ENCODE data around the gene PCED1B. TPM values are rescaled to one million over a fixed set of nuclear protein-coding genes. Genes with fewer than 3 reads are reported as not detected.

PCED1B gene
- total RNA-seq, 1 experiment from 2014 or later: 2.5 TPM

DNA sequence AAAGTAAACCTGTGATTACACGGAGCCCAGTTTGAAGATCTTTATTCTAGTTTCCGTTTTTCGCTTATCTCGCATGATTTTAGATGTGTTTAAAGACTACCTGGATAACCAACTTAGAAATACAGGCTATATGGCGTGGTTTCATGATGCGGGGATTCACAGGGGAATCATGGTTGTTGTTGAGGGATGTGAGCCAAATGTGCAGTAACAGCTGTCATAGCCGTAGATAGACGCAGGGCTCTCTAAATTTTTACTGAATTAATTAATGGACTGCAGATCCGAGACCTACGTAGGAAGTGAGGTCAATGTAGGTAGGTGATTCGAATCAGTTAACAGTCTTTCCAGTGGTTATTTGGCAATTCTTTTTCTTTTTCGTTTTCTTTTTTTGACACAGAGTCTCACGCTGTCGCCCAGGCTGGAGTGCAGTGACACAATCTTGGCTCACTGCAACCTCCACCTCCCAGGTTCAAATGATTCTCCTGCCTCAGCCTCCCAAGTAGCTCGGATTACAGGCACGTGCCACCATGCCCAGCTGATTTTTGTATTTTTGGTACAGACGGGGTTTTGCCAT is 145.2 kb downstream of the PCED1B start:
- no peak for DNase-seq (ENCODE audit: extremely low read depth, low read depth)

DNA sequence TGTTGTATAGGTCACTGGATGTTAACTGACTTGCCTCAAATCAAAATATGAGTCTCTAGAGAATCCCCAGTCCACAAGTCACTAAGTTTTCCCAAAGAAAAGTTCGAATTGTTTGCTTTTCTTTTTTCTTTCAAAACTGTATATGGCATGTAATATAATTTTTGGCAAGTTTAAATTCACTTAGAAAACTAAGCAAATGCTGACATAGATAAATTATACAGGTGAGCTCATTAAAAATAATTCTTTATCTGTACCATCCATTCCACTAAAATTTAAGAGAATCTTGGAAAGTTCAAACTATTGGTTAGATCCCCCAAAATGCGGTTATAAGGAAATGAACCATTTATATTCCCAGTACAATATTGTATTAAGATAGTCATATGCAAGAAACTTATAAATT is 145.9 kb downstream of the PCED1B start:
- DNase-seq (ENCODE audit: extremely low read depth, low read depth): no peak

DNA sequence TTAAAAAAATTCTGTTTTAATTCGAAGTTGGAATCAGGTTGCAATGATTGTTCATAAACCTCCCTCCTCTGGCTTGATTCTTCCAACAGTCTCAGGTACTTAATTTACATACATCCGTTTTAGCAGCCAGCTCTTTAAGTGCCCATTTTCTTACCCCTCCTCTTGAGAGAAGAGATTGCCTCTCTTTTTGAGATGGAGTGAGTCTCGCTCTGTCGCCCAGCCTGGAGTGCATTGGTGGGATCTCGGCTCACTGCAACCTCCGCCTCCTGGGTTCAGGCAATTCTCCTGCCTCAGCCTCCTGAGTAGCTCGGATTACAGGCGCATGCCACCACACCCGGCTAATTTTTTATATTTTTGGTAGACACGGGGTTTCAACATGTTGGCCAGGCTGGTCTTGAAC is 146.8 kb downstream of the PCED1B start:
- DNase-seq (ENCODE audit: extremely low read depth, low read depth): no peak

DNA sequence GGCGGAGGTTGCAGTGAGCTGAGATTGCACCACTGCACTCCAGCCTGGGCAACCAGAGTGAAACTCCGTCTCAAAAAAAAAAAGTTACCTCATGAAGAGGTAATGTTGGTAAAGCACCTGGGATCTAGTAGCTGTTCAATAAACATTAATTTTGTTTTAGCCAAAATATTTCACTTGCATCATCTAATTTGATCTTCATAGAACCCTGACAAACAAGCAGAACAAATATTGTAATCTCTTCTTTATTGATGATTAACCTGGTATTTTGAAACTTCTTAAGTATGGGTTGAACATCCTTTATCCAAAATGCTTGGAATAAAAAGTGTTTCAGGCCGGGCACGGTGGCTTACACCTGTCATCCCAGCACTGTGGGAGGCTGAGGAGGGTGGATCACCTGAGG is 149.4 kb downstream of the PCED1B start:
- DNase-seq (ENCODE audit: extremely low read depth, low read depth): no peak

DNA sequence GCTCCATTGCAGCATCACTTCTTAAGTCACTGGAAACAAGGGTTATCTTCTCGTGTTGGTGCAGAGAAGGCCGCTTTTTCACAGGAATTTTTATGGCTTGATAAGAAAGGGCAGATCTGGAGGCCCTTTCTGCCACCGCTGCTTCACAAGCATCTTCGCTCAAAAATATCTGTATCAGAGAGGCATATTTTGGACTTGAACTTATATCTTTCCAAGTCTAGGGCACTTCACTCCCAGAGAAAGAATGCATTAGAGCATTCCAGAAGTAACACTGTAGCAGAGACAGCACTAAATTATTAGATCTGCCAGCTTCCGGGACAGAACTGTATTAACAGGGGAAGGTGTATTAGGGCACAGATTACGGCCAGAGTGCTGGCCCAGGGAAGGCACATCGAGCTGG is 152.0 kb downstream of the PCED1B start:
- no peak for DNase-seq (ENCODE audit: extremely low read depth, low read depth)

DNA sequence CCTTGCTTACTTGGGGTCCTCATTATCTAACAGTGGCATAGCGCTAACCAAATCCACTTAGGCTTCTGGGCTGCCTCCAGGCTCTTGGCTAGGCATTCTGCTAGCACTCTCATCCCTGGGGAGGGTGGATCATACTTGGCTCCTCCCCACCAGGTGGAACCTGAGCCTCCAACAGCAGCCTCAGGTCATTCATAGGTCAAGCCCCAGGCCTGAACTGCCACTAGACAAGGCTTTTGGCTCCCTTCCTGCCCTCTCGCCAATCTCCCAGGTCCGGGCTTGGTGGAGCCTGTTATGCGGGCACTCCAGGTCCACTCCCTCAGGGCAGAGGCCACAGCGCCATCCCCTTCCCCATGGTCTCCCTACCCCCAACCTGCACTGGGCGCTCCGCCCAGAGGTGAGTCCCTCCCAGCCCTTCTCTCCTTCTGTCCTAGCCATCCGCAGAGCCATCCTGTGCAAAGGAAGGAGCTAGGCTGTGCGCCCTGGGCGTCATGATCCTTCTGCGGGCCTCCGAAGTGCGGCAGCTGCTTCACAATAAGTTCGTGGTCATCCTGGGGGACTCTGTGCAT is 155.2 kb downstream of the PCED1B start:
- no peak for DNase-seq (ENCODE audit: extremely low read depth, low read depth)

DNA sequence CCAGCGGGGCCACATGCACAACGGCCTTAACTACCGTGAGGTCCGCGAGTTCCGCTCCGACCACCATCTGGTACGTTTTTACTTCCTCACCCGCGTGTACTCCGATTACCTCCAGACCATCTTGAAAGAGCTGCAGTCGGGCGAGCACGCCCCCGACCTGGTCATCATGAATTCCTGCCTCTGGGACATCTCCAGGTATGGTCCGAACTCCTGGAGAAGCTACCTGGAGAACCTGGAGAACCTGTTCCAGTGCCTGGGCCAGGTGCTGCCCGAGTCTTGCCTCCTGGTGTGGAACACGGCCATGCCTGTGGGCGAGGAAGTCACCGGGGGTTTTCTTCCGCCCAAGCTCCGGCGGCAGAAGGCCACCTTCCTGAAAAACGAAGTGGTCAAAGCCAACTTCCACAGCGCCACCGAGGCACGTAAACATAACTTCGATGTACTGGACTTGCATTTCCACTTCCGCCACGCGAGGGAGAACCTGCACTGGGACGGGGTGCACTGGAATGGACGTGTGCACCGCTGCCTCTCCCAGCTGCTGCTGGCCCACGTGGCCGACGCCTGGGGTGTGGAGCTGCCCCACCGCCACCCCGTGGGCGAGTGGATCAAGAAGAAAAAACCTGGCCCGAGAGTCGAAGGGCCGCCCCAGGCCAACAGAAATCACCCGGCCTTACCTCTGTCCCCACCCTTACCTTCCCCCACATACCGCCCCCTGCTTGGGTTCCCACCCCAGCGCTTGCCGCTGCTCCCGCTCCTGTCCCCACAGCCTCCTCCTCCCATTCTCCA is 156.0 kb downstream of the PCED1B start:
- DNase-seq (ENCODE audit: extremely low read depth, low read depth): no peak

DNA sequence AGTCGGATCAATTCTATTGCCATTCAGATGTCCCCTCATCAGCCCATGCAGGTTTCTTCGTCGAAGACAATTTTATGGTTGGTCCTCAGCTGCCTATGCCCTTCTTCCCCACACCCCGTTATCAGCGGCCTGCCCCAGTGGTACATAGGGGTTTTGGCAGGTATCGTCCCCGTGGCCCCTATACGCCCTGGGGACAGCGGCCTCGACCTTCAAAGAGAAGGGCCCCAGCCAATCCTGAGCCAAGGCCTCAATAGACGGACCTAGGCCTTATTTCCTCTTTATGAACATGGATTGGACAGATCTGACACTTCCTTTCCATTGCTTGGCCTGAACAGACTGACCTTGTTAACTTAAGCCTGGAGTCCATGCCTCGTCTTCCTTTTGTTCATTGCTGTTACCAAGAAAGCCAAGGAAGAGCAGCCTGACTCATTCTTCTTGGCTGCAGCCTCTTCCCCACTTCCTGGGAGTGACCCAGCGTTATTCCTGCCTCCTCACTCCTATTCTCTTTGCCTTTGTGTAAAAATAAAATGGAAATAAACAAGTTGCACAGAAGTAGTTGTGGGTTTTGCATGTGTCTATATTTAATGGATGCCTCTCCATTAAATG is 156.8 kb downstream of the PCED1B start:
- DNase-seq (ENCODE audit: extremely low read depth, low read depth): peak; percentile 37

DNA sequence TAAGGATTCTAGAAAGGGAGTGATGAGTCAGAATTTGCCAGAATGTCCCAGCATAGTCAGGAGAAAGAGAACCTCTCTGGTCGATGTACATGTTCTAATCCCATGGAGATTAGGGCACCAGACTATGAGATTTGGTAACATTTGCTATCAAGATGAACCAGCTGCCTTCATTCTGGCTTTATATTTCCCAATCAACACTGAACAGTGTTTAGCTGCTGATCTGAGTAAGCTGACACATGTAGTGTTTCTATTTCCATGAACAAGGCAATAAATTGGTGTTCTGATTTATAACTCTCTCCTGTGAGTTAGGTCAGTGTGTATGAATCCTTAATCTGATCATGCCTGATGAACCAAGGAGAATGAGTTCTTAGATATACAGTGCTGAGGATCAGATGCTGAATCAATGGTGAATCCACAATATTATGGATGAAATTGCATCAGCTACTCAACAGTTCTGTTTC is 158.4 kb downstream of the PCED1B start:
- no peak for DNase-seq (ENCODE audit: extremely low read depth, low read depth)

DNA sequence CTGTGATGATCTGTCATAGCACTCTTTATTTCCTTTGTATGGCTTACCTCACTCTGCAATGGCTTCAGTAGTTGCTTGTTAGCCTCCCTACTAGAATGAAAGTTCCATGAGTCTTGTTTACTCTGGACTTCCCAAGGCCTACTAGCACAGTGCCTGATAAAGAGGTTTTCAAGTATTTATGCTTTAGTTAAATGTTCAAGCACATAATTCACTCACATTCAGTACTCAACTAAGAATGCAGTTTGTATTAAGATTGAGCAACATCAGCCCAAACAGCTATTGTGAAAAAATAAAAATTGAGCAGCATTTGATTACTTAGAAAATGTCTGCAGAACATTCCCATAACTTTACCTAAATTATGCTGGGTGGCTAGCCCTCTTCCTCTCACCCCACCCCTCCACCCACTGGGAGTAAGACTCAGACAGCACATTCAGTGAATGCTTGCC is 159.3 kb downstream of the PCED1B start:
- DNase-seq (ENCODE audit: extremely low read depth, low read depth): no peak

DNA sequence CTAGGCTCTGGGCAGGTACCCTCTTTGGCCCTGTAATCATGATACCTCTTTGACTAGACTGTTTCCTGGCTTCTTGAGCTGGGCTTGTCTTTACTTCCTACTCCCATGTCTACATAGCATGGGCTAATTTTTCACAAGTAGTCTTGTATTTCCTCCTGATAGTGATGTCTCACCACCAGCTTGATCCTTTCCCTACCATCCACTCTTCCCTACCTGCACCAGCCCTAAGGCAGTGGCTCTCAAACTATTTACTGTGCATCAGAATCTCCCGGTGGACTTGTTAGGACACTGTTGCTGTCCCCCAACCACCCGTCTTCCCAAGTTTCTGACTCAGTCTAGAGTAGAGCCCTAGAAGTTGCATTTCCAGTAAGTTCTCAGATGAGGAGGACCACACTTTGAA is 163.0 kb downstream of the PCED1B start:
- DNase-seq (ENCODE audit: extremely low read depth, low read depth): no peak

DNA sequence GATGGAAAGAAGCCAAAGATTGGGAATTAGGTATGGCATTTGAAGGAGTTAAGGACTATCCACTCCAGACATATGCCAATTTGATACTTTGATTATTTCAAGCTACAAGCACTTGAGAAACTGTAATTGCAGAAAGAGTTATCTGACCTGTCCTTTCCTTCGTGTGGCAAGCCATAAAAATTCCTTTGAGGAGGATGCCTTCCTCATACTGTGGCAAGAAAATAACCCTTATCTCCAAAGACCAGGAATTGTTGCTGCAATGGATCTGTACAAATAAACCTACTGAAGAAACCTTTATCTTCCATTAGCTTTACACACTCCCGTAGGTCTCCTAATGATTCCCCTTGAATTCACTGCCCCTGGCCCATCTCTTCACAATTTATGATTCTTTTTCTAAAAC is 165.4 kb downstream of the PCED1B start:
- DNase-seq (ENCODE audit: extremely low read depth, low read depth): no peak

DNA sequence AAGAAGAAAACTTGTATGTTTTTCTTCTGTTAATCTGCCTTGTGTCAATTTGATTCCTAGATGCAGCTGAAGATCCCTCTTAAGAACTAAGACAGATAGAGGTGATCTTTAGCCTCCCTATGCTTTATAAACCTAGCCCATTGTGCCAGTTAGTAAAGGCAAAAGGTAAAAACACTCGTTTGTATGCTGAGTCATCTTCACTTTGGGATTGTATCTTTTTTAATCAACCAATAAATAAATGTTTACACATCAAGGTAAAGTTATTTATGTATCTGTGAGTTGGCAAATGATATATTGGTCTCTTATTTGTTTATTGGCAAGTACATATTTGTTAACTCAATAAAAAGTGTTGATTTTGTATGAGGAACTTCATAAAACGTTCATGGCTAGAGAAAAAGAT is 166.2 kb downstream of the PCED1B start:
- DNase-seq (ENCODE audit: extremely low read depth, low read depth): no peak

DNA sequence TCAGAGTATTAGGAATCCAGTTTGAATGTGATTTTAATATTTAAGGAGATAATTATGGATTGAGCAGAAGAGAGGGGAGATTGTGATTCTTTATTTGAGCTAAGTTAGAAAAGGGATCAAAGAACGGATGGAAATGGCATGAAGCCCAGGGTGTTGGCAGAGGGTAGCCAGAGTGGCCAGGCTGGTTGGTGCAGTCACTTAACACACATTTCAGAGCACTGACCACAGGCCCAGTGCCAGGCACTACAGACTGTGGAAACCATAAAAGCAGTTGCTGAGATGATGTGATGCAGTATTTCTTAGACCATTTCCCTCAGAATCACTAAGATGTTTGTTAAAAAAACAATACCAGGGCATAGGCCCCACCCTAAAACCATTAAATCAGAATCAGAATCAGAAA is 168.0 kb downstream of the PCED1B start:
- no peak for DNase-seq (ENCODE audit: extremely low read depth, low read depth)

DNA sequence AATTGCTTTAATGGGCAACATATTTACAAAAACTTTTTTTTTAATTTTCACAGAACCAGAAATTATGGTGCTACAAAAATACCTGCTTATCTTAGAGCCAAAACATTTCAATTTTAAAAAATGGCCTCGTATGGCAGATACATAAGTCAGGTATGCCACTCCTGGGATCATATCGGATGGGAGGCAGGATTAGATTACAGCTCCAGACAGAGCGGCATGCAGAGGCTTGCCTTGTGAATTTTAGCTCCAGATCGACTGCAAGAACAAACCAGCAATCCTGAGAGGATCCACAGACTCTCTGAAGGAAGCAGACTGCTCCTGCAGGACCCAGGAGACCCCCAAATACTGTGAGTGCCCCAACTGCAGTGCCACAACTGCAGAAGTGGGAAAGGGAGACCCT is 169.7 kb downstream of the PCED1B start:
- DNase-seq (ENCODE audit: extremely low read depth, low read depth): no peak

DNA sequence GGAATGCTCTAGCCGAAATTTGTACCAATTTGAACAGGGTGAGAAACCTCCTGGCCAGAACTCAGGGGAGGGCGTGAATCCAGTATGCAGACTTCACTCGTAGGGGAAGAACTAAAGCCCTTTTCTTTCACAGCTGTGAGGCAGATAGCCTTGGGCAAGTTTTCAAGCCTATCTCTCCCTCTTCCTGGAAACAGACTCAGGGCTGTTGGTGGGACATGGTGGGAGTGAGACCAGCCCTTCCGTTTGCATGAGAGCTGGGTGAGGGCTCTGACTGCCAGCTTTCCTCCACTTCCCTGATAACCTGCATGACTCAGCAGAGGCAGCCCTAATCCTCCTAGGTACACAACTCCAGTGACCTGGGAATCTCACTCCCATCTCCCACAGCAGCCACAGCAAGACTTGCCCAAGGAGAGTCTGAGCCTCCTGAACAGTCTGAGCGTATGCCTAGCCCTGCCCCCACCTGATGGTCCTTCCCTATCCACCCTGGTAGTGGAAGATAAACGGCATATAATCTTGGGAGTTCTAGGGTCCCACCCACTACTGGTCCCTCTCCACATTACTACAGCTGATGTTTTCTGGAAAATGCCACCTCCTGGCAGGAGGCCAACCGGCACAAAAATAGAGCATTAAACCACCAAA is 170.4 kb downstream of the PCED1B start:
- no peak for DNase-seq (ENCODE audit: extremely low read depth, low read depth)

DNA sequence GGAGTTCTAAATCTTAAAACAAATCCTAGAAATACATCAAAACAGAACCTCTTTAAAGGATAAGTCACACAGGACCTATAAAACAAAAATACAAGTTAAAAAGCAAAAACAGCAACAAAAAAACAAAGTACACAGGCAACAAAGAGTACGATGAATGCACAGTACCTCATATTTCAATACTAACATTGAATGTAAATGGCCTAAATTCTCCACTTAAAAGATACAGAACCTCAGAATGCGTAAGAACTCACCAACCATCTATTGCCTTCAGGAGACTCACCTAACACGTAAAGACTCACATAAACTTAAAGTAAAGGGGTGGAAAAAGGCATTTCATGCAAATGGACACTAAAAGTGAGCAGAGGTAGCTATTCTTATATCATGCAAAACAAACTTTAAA is 172.5 kb downstream of the PCED1B start:
- DNase-seq (ENCODE audit: extremely low read depth, low read depth): no peak

DNA sequence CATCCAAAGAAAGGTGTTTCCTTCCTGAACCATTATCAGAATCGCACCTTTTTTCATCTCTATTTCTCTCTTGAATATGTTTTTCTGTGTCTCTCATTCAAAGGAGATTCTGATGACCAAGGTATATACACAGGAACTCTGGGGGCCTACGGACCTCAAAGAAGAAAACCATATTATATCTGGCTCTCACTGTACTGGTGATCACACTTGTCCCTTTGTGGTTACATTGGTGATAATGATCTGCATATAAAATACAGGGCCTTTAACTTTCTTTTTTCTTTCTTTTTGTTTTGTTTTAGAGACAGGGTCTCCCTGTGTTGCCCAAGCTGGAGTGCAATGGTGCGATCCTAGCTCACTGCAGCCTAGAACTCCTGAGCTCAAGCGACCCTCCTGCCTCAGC is 185.5 kb downstream of the PCED1B start:
- no peak for DNase-seq (ENCODE audit: extremely low read depth, low read depth)

DNA sequence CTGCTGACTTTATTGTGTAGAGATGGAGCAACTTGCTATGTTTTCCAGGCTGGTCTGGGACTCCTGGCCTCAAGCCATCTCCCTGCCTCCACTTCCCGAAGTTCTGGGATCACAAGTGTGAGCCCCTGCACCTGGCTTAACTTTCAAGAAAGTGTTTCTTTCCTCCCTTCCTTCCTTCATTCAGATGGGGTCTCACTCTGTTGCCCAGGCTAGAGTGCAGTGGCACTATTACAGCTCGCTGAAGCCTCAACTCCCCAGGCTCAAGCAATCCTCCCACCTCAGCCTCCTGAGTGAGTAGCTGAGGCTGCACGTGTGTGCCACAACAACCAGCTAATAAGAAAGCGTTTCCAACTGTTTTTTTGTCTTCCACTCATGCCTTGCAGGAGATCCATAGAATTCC is 186.0 kb downstream of the PCED1B start:
- DNase-seq (ENCODE audit: extremely low read depth, low read depth): no peak

DNA sequence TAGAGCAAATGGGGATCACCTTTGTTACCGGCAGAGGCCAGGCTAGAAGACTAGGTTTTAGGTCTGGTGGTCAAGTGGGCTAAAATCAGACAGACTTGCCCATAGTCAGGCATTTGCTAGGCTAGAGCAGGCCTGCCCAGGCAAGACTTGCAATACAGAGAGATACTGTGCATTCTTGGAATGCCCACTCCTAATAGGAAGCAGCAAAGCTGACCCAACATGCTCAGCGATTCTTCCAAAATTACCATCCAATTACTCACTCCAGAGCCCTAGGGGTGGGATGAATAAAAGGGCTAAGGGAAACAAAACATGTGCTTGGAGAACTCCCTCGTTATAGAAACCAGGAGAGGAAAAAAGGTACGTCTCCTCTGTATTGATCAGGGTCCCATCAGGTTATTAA is 188.2 kb downstream of the PCED1B start:
- DNase-seq (ENCODE audit: extremely low read depth, low read depth): no peak
